ENCODE measurements around the gene PTPN1. TPM values are rescaled to one million over a fixed set of nuclear protein-coding genes. Genes with fewer than 3 reads are reported as not detected.

The PTPN1 gene
- total RNA-seq, 4 donors from 2014 or later = 22.2 to 107 (median 42.7) TPM

- no peak for TF ChIP-seq CTCF (IDR thresholded peaks at IDR 0.05)
- DNase-seq (ENCODE audit: low spot score) = no peak
- no peak for ATAC-seq (ENCODE audit: low FRiP score)
These were observed 68.0 kb downstream of the PTPN1 start for GRCh38 chr20:50578061-50578777.

GRCh38 chr20:50578778-50579165, 68.6 kb downstream of the PTPN1 start:
- no peak for DNase-seq (ENCODE audit: low spot score)
- ATAC-seq (ENCODE audit: low FRiP score) = no peak
- TF ChIP-seq CTCF (IDR thresholded peaks at IDR 0.05) = no peak

- ATAC-seq (ENCODE audit: low FRiP score) (no peak), DNase-seq (ENCODE audit: low spot score) (no peak)
- TF ChIP-seq CTCF (IDR thresholded peaks at IDR 0.05) = no peak
These were observed 69.3 kb downstream of the PTPN1 start for GRCh38 chr20:50579511-50579910.

GRCh38 chr20:50580016-50580747, 70.0 kb downstream of the PTPN1 start:
- DNase-seq (ENCODE audit: low spot score) = peak; percentile 68
- TF ChIP-seq CTCF (IDR thresholded peaks at IDR 0.05) = peak in 2 of 3 donors; percentile 47 to 82
- ATAC-seq (ENCODE audit: low FRiP score) = peak; percentile 43

- ATAC-seq (ENCODE audit: low FRiP score) (no peak), DNase-seq (ENCODE audit: low spot score) (no peak)
- no peak for TF ChIP-seq CTCF (IDR thresholded peaks at IDR 0.05)
These were observed 70.8 kb downstream of the PTPN1 start for GRCh38 chr20:50580842-50581544.

- no peak for DNase-seq (ENCODE audit: low spot score)
- TF ChIP-seq CTCF (IDR thresholded peaks at IDR 0.05) = no peak
- no peak for ATAC-seq (ENCODE audit: low FRiP score)
These were observed 71.9 kb downstream of the PTPN1 start for GRCh38 chr20:50582092-50582491.

Data from omental fat pad (tissue), 4 donors.